OCI-LY3 (cell line): Measurements from ENCODE around the gene GPD2.

Experiments used
- CTCF ChIP-seq: fragments of 200-600, 300-600 bp; sonication (generic); IDR thresholded peaks from 2 replicates; pipeline ENCODE4 v1.5.1; 2014; ENCODE audit warnings: antibody characterized with exemption, low read length, low read depth
- EZH2phosphoT487 ChIP-seq: fragments of 200-600 bp; shearing (Covaris generic); IDR thresholded peaks from 2 replicates; pipeline ENCODE4 v1.6.1; 2018; ENCODE audit warnings: antibody characterized with exemption, mixed run types, low read depth

- TF ChIP-seq CTCF (no peak), EZH2phosphoT487 (no peak)
Measured at GRCh38 chr2:156532989-156533388, 96.8 kb downstream of the GPD2 start.
